Endothelial cell of coronary artery (primary cell): ENCODE measurements around the gene CERT1. TPM values are rescaled to one million over a fixed set of nuclear protein-coding genes. Genes with fewer than 3 reads are reported as not detected.

ENCODE experiments used
- total RNA-seq: library from RNA; depleted of rRNA; stranded (reverse); fragments of >200 nt; gene quantifications from 2 replicates; pipeline ENCODE4 v1.2.3, GENCODE V29; 2014

CERT1 gene
- total RNA-seq, result 10.2 and 17.1 TPM in 2 replicates

DNA sequence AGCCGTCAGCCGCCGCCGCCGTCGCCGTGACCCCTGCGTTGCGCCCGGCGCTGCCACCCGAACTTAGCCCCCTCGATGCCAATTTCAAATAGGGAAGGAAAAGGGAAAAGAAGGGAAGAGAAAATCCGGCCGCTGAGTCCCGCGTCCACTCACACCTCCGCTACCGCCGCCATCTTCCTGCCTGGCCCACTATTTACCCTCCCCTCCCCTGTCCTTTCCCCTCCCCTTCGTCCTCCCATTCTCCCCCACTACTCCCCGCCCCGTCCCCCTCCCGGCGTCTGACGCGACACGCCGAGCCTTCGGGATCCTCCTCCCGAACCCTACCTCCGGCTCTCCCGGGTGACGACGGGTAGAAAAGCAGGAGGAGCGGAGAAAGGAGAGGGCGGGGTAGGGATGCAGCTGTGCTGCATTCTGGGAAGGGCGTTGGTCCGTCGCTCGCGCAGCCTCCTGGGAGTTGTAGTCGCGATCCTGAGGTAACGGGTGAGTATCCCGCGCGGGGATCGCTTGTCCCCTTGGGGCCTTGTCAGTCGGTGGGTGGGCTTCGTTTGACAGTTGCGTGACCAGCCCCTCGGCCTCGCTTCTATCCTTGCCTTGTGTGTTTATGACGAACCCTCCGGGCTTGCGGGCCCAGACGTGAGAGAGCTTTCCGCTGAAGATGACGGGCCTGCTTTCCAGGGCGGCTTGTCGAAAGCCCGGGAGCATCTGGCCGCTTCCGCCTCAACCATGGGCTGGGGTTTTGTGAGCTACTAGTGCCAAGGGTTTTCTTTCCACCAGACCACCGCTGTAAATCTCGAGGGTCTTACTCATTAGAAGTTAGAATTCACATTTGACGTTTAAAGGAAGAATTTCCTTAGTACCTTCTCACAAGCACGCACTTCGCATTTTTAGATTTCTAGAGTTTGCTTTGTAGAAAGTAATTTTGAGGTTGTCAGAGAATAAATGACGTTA lies at the start of gene CERT1, which contains the start of gene POLK:
TSS of gene CERT1 (minus strand) at position 195 of the 948 bp plus-strand sequence. CDS start 422 bp downstream, outside the sequence.
TSS of gene POLK (plus strand) at position 457 of the 948 bp plus-strand sequence.

GRCh38 chr5:75336615-75337336 lies 174.7 kb downstream of the CERT1 start, which contains the start of gene HMGCR:
Gene HMGCR, plus strand, starts transcription at chr5:75337220. Its CDS starts 5,386 bp downstream, at chr5:75342606.

Other genes with a start within 250 kb of the CERT1 start
- 43.9 and 50.2 TPM in 2 replicates for gene HMGCR, start 174.4 kb downstream of the CERT1 start, total RNA-seq
- 20.0 and 29.7 TPM in 2 replicates for gene POLK, start 262 bp upstream of the CERT1 start, total RNA-seq
- gene ANKDD1B, start 99.8 kb upstream of the CERT1 start, total RNA-seq, result 0.09 and 0.47 TPM in 2 replicates
- gene POC5, start 205.8 kb upstream of the CERT1 start, total RNA-seq, result 5.1 and 7.6 TPM in 2 replicates